Measurements from ENCODE around the gene PSMD11. TPM values are rescaled to one million over a fixed set of nuclear protein-coding genes. Genes with fewer than 3 reads are reported as not detected.

PSMD11 gene
- total and polyA plus RNA-seq, 2 of the 8 experiments (the other 6 are each of a cell fraction or from before 2014, with no cell fraction given), result 68.4 to 171 TPM

GRCh38 chr17:32520737-32521404 lies 76.6 kb downstream of the PSMD11 start (continued):
- no peak for TF ChIP-seq GTF2F1 (IDR thresholded peaks at IDR 0.05; ENCODE audit: borderline replicate concordance, low read depth, low read length)
- no peak for TF ChIP-seq E2F6 (IDR thresholded peaks at IDR 0.05)
- no peak for TF ChIP-seq SP4 (IDR thresholded peaks at IDR 0.05; ENCODE audit: low read length)
- no peak for TF ChIP-seq TAF1 (IDR thresholded peaks at IDR 0.05; ENCODE audit: low read depth, low read length)
- TF ChIP-seq EGR1 (IDR thresholded peaks at IDR 0.05; ENCODE audit: borderline replicate concordance, low read depth, low read length), result no peak
